Endothelial cell of umbilical vein (primary cell): Measurements from ENCODE around the gene DIP2A. TPM values are rescaled to one million over a fixed set of nuclear protein-coding genes. Genes with fewer than 3 reads are reported as not detected.

Experiments
- BruUV-seq: library from RNA; stranded (reverse); fragments of 400-500 nt; replicated peaks from 2 replicates; lab custom pipeline; 2021; lab: Mats Ljungman, UMichigan
- CTCF ChIA-PET: fragments of 300-600, 350-600 bp; sonication (Branson Sonifier 250); formaldehyde crosslinking; loops from one replicate; lab custom pipeline; 2021; ENCODE audit warnings: antibody characterized with exemption, inconsistent platforms; lab: Charles Lee
- POLR2A ChIA-PET: fragments of 300-600, 350-600 bp; sonication (Branson Sonifier 250); formaldehyde crosslinking; loops from one replicate; lab custom pipeline; 2021; ENCODE audit warnings: antibody characterized with exemption, inconsistent platforms; lab: Charles Lee
- DNase-seq: peaks from one replicate; pipeline ENCODE4 v3.0.0-alpha.2; 2011; ENCODE audit warnings: low read depth, low spot score
- FAIRE-seq: peaks from 2 replicates; lab custom pipeline; 2011; peaks lifted over from hg19 to GRCh38; lab: Jason Lieb, UNC
- H2AFZ ChIP-seq: 2 replicates; pipeline ENCODE4 v1.6.0; 2012; ENCODE audit warnings: low read depth, low read length, control low read depth, inconsistent platforms
- H3K27ac ChIP-seq: 2 replicates; pipeline ENCODE4 v1.5.1; 2011; ENCODE audit warnings: low read depth, mild to moderate bottlenecking, control low read depth, low read length, moderate library complexity; ENCODE audit not compliant: insufficient read depth
- H3K27me3 ChIP-seq, 2 experiments: 2 replicates each; pipeline versions ENCODE4 v1.6.0 to v1.6.1; 2011; ENCODE audit warnings: low read length in 2 of 2, mixed read lengths in 1 of 2; ENCODE audit not compliant: control insufficient read depth in 2 of 2, insufficient read depth in 2 of 2
- H3K36me3 ChIP-seq, 2 experiments: 2 replicates in 1 of 2; 3 replicates in 1 of 2; pipeline ENCODE4 v1.5.1; 2011; ENCODE audit warnings: low read length in 2 of 2, mild to moderate bottlenecking in 1 of 2, moderate library complexity in 1 of 2; ENCODE audit not compliant: control insufficient read depth in 2 of 2, insufficient read depth in 2 of 2; ENCODE audit errors: extremely low read depth in 1 of 2
- H3K4me1 ChIP-seq: 3 replicates; pipeline ENCODE4 v1.5.1; 2011; ENCODE audit warnings: mild to moderate bottlenecking, low read length; ENCODE audit not compliant: control insufficient read depth, insufficient read depth; ENCODE audit errors: extremely low read depth
- H3K4me2 ChIP-seq: 2 replicates; pipeline ENCODE4 v1.6.1; 2011; ENCODE audit warnings: low read length, control low read depth, mixed read lengths; ENCODE audit not compliant: insufficient read depth
- H3K4me3 ChIP-seq, 3 experiments: fragments of 200-600 bp in 1 of 3; sonication (generic), shearing (Covaris generic) in 1 of 3; replicated peaks in 1 of 3; 2 replicates each; pipeline ENCODE4 v1.5.1; 2011 to 2016; ENCODE audit warnings: control low read depth in 3 of 3, low read length in 3 of 3, mild to moderate bottlenecking in 2 of 3, inconsistent platforms in 1 of 3, low read depth in 1 of 3, moderate library complexity in 1 of 3; ENCODE audit not compliant: insufficient read depth in 1 of 3
- H3K79me2 ChIP-seq: 2 replicates; pipeline ENCODE4 v1.6.0; 2012; ENCODE audit warnings: low read length, inconsistent platforms; ENCODE audit not compliant: control insufficient read depth, insufficient read depth
- H3K9ac ChIP-seq: replicated peaks from 2 replicates; pipeline ENCODE3; 2011; ENCODE audit warnings: low read length, control low read depth; ENCODE audit not compliant: insufficient read depth; ENCODE audit errors: extremely low read depth
- H3K9me1 ChIP-seq: replicated peaks from 3 replicates; pipeline ENCODE4 v1.6.0; 2011; ENCODE audit warnings: mild to moderate bottlenecking, low read length; ENCODE audit not compliant: control insufficient read depth, insufficient read depth; ENCODE audit errors: extremely low read depth
- H3K9me3 ChIP-seq: replicated peaks from 2 replicates; pipeline ENCODE4 v1.5.1; 2012; ENCODE audit warnings: low read length, inconsistent platforms; ENCODE audit not compliant: control insufficient read depth, insufficient read depth
- H4K20me1 ChIP-seq: replicated peaks from 2 replicates; pipeline ENCODE3; 2011; ENCODE audit warnings: mild to moderate bottlenecking, low read length; ENCODE audit not compliant: control insufficient read depth, insufficient read depth; ENCODE audit errors: extremely low read depth
- CTCF ChIP-seq, 2 donors: IDR thresholded peaks; 1 replicate in 1 of 2; 2 replicates in 1 of 2; pipeline ENCODE4 v1.5.1; 2011; ENCODE audit warnings: low read length in 2 of 2, mild to moderate bottlenecking in 2 of 2, moderate library complexity in 2 of 2, control low read depth in 1 of 2, inconsistent platforms in 1 of 2, low read depth in 1 of 2; ENCODE audit not compliant: insufficient read depth in 1 of 2; ENCODE audit errors: extremely low read depth in 1 of 2
- EZH2 ChIP-seq: IDR thresholded peaks from 2 replicates; pipeline ENCODE4 v1.6.1; 2012; ENCODE audit warnings: borderline replicate concordance, low read depth, mild to moderate bottlenecking, moderate library complexity, low read length, inconsistent platforms; ENCODE audit not compliant: severe bottlenecking
- FOS ChIP-seq: IDR thresholded peaks from 2 replicates; pipeline ENCODE4 v1.6.1; 2011; ENCODE audit warnings: mild to moderate bottlenecking, low read length, moderate library complexity, borderline replicate concordance; ENCODE audit not compliant: insufficient read depth
- GATA2 ChIP-seq: IDR thresholded peaks from 2 replicates; pipeline ENCODE4 v1.7.0; 2011; ENCODE audit warnings: low read depth, mild to moderate bottlenecking, moderate library complexity, mixed read lengths, low read length; ENCODE audit not compliant: insufficient read length, insufficient read depth
- JUN ChIP-seq: IDR thresholded peaks from 2 replicates; pipeline ENCODE4 v1.6.1; 2011; ENCODE audit warnings: borderline replicate concordance, low read depth; ENCODE audit not compliant: insufficient read length, insufficient read depth
- MYC ChIP-seq: IDR thresholded peaks from one replicate; pipeline ENCODE4 v1.6.1; 2011; ENCODE audit warnings: mild to moderate bottlenecking, low read depth, low read length
- POLR2A ChIP-seq: IDR thresholded peaks from 2 replicates; pipeline ENCODE4 v1.6.1; 2012; ENCODE audit warnings: low read depth, mild to moderate bottlenecking, control low read depth, low read length
- dilution Hi-C: fragments of 300-500 bp; cut with MboI; formaldehyde crosslinking; loops from one replicate; pipeline ENCODE4 v1.15.0; 2019; ENCODE audit warnings: low sequenced_read_pairs; ENCODE audit not compliant: extremely low pct_ligation_motif_present
- intact Hi-C: fragments of 100-400 bp; cut with micrococcal nuclease; formaldehyde crosslinking; loops from one replicate; pipeline ENCODE4 v1.10.0; 2022
- polyA plus RNA-seq, 4 experiments: library from polyadenylated mRNA; depleted of rRNA in 3 of 4; stranded (reverse) in 3 of 4; unstranded in 1 of 4; fragments of >200 nt; gene quantifications; 2 replicates each; pipeline versions ENCODE4 v1.2.1 to v1.2.3, GENCODE V29; 2011 to 2012; ENCODE audit warnings: missing spikeins in 1 of 4
- total RNA-seq: library from RNA; stranded (reverse); gene quantifications from 2 replicates; pipeline ENCODE4 v1.2.3, GENCODE V29; 2021
- TF ChIP-seq, protein P1 (sequence below): IDR thresholded peaks from 2 replicates; pipeline ENCODE4 v1.6.1; 2011; ENCODE audit not compliant: insufficient read depth, insufficient read length

Gene DIP2A
- total and polyA plus RNA-seq, 2 donors (not counting 3 experiments of a cell fraction or from before 2014, with no cell fraction given) = 34.5 to 62.1 TPM

- H3K9me3 ChIP-seq = no peaks in the 10 kb centered on the region
- ChIA-PET CTCF (no interaction called here), POLR2A (interaction anchor here (0.7 kb wide), 1 partner anchor 110 kb away, joined by 5 read pairs; no protein-coding TSS in a partner anchor)
- no peak overlapping the region for H3K9ac ChIP-seq
- H2AFZ ChIP-seq = no peak overlapping the region
- intact Hi-C loops (no loop called here), dilution Hi-C loops (no loop called here)
- peaks cover 4 to 14% of the 10 kb centered on the region in 2 experiments for H3K36me3 ChIP-seq
- BruUV-seq = no TSS peak
- no peaks in the 10 kb centered on the region for H3K79me2 ChIP-seq
- no peaks in the 10 kb centered on the region for H3K27me3 ChIP-seq
- H3K4me2 ChIP-seq = no peak overlapping the region
- TF ChIP-seq, protein P1, sequence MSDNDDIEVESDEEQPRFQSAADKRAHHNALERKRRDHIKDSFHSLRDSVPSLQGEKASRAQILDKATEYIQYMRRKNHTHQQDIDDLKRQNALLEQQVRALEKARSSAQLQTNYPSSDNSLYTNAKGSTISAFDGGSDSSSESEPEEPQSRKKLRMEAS = no peak
- no peak for TF ChIP-seq POLR2A
- TF ChIP-seq MYC = no peak
- TF ChIP-seq EZH2 = no peak
- H3K27ac ChIP-seq = no peak overlapping the region
- no peaks in the 10 kb centered on the region for H4K20me1 ChIP-seq
- H3K9me1 ChIP-seq = no peaks in the 10 kb centered on the region
- H3K4me1 ChIP-seq = no peaks in the 10 kb centered on the region
- FAIRE-seq = no peak
- DNase-seq = no peak
- H3K4me3 ChIP-seq = no peak overlapping the region
Observed at GRCh38 chr21:46422636-46423241, 36.0 kb upstream of the DIP2A start.

DNA sequence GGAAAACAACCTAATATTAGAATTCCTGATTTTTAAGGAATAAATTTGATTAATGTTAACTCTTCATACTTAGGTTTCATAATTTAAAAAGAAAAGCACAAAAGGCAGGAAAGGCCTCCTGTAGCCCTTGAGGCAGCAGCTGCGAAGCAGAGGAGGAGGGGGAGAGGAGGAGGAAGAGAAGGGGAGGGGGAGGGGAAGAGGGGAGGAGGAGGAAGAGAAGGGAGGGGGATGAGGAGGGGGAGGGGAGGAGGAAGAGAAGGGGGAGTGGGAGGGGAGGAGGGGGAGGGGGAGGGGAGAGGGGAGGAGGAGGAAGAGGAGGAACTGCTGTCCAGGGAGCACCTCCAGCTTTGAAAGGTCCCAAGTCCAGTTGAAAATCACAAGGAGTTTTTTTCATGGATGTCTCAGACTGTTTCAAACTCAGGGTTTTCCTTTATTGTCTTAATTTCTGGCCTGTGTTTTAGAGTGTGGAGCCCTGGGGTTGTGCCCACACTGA, 35.1 kb upstream of the DIP2A start:
- Histone ChIP-seq H3K9me3 (no peaks in the 10 kb centered on the region), H3K4me3 (no peak overlapping the region), H3K4me1 (no peaks in the 10 kb centered on the region), H3K27me3 (no peaks in the 10 kb centered on the region), H4K20me1 (no peaks in the 10 kb centered on the region), H2AFZ (no peak overlapping the region), H3K9me1 (no peaks in the 10 kb centered on the region), H3K4me2 (no peak overlapping the region), H3K27ac (no peak overlapping the region), H3K79me2 (no peaks in the 10 kb centered on the region), H3K36me3 (peaks cover 2 to 19% of the 10 kb centered on the region in 2 experiments), H3K9ac (no peak overlapping the region)
- no TSS peak for BruUV-seq
- dilution Hi-C loops = no loop called here
- intact Hi-C loops = no loop called here
- no peak for TF ChIP-seq CTCF (IDR thresholded peaks at IDR 0.05; ENCODE audit: extremely low read depth in 1 of 2, insufficient read depth in 1 of 2, low read depth in 1 of 2, low read length in 2 of 2)
- no peak for TF ChIP-seq FOS
- no peak for TF ChIP-seq MYC
- TF ChIP-seq JUN = no peak
- no peak for TF ChIP-seq EZH2
- no peak for TF ChIP-seq POLR2A
- TF ChIP-seq, protein P1 = no peak
- no peak for TF ChIP-seq GATA2
- ChIA-PET CTCF (no interaction called here), POLR2A (interaction anchor here (0.7 kb wide), 1 partner anchor 110 kb away, joined by 5 read pairs; no protein-coding TSS in a partner anchor)
- DNase-seq = no peak
- FAIRE-seq = no peak
